Tibial nerve (tissue), 4 donors: ENCODE results near the gene MACROH2A2. TPM values are rescaled to one million over a fixed set of nuclear protein-coding genes. Genes with fewer than 3 reads are reported as not detected.

Experiments
- DNase-seq, 2 donors: peaks; one replicate each; pipeline ENCODE4 v3.0.0-alpha.2; 2019; ENCODE audit warnings: low spot score in 2 of 2
- H3K27ac ChIP-seq, 4 donors: fragments of 200-600 bp; sonication (generic) in 3 of 4; one replicate each; pipeline ENCODE4 v1.5.1; 2017 to 2019; ENCODE audit warnings: mild to moderate bottlenecking in 1 of 4
- H3K27me3 ChIP-seq, 2 donors: fragments of 200-600 bp; sonication (generic) in 1 of 2; one replicate each; pipeline versions ENCODE4 v1.5.1 to v1.6.0; 2017 to 2019
- H3K36me3 ChIP-seq, 3 donors: fragments of 200-600 bp; sonication (generic); one replicate each; pipeline ENCODE4 v1.5.1; 2018 to 2019
- H3K4me1 ChIP-seq, 4 donors: fragments of 200-600 bp; sonication (generic) in 3 of 4; one replicate each; pipeline ENCODE4 v1.5.1; 2017 to 2019
- H3K4me3 ChIP-seq, 4 donors: fragments of 200-600 bp; sonication (generic) in 3 of 4; one replicate each; pipeline ENCODE4 v1.5.1; 2017 to 2019; ENCODE audit warnings: mild to moderate bottlenecking in 1 of 4, moderate library complexity in 1 of 4
- H3K9me3 ChIP-seq, 4 donors: fragments of 200-600 bp; sonication (generic) in 3 of 4; one replicate each; pipeline ENCODE4 v1.5.1; 2017 to 2019
- EP300 ChIP-seq, 2 donors: sonication (generic); formaldehyde crosslinking; IDR thresholded peaks; one replicate each; pipeline ENCODE4 v1.6.1; 2017; ENCODE audit warnings: antibody characterized with exemption in 2 of 2, mild to moderate bottlenecking in 1 of 2
- POLR2A ChIP-seq, 2 donors: fragments of 450-650 bp; IDR thresholded peaks; one replicate each; pipeline ENCODE4 v1.6.1; 2017; ENCODE audit warnings: antibody characterized with exemption in 2 of 2, mild to moderate bottlenecking in 2 of 2, moderate library complexity in 2 of 2
- WGBS, 2 donors: methylation state at CpG; one replicate each; pipeline ENCODE4 v1.1.5; 2018; 5-methylcytosine and 5-hydroxymethylcytosine counted together
- total RNA-seq, 4 donors: library from RNA; depleted of rRNA; stranded (reverse); fragments of >200 nt; gene quantifications; one replicate each; pipeline ENCODE4 v1.1.0, GENCODE V29; 2016
- TF ChIP-seq, protein P1 (sequence below), 5 experiments: fragments of 200-600 bp in 3 of 5; fragments of 450-650 bp in 2 of 5; sonication (generic) in 3 of 5; IDR thresholded peaks; one replicate each; pipeline ENCODE4 v1.5.1; 2016 to 2019; ENCODE audit warnings: antibody characterized with exemption in 5 of 5, mild to moderate bottlenecking in 3 of 5, moderate library complexity in 2 of 5

The MACROH2A2 gene
- total RNA-seq = 10 to 100 TPM in 1 of 4 donors, 1 to 10 TPM in 3; 4.6 to 11.1 (median 8.9) TPM

DNA sequence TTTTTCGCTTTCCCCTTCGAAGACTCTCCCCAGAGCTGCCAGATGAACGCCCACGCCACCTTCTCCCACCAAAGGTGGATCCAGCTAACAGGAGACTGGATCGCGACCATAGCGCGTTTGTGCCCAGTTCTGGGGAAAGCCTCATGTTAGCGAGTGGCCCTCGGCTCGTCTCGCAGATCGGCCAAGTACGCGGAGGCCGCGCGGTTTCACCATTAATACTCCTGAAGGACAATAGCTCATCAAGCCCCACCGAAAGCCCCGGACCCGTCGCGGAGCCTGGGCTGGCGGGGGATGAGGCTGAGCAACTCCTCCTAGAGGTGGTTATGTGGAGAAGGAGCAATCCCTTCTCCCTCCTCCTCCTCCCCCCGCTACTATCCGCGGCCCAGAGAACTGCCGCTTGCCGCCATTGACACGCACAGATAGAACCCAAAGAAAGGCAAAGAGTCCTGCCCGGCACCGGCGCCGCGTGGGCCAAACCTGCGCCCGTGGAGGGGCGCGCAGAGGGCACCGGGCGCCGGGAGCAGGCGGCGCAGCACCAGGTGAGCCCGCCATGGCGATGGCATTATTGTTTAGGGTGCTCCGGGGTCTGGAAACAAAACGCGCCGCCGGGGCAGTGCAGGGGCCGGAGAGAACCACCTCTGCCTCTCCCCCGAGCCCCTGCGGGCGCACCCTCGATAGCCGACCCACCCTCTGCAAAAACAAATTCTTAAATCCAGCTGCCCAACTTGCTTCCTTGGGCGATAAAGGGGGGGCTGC lies at the start of gene MACROH2A2:
Gene MACROH2A2, plus strand, starts transcription at position 385 of the 756 bp plus-strand sequence. CDS start 22,813 bp downstream, outside the sequence.
- no peak for TF ChIP-seq POLR2A (IDR thresholded peaks at IDR 0.05)
- TF ChIP-seq, protein P1, sequence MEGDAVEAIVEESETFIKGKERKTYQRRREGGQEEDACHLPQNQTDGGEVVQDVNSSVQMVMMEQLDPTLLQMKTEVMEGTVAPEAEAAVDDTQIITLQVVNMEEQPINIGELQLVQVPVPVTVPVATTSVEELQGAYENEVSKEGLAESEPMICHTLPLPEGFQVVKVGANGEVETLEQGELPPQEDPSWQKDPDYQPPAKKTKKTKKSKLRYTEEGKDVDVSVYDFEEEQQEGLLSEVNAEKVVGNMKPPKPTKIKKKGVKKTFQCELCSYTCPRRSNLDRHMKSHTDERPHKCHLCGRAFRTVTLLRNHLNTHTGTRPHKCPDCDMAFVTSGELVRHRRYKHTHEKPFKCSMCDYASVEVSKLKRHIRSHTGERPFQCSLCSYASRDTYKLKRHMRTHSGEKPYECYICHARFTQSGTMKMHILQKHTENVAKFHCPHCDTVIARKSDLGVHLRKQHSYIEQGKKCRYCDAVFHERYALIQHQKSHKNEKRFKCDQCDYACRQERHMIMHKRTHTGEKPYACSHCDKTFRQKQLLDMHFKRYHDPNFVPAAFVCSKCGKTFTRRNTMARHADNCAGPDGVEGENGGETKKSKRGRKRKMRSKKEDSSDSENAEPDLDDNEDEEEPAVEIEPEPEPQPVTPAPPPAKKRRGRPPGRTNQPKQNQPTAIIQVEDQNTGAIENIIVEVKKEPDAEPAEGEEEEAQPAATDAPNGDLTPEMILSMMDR (IDR thresholded peaks at IDR 0.05) = peak in 1 of 5 experiments; percentile 9
- 0 to 1% methylated on average over 38 to 57 of the region's 58 CpGs for WGBS, 2 donors
- peak within 1 kb of the TSS in 2 of 4 donors; percentile 31 to 57 for H3K27ac ChIP-seq
- no peaks in the 10 kb centered on the region for H3K9me3 ChIP-seq
- H3K4me1 ChIP-seq = peaks cover 0 to 22% (median 3%) of the 10 kb centered on the region in 4 donors
- DNase-seq = peak; percentile 17 to 20
- peaks cover 0 to 36% of the 10 kb centered on the region in 2 donors for H3K27me3 ChIP-seq
- H3K36me3 ChIP-seq = no peaks in the 10 kb centered on the region
- peak within 1 kb of the TSS; percentile 34 to 79 (median 50) for H3K4me3 ChIP-seq

DNA sequence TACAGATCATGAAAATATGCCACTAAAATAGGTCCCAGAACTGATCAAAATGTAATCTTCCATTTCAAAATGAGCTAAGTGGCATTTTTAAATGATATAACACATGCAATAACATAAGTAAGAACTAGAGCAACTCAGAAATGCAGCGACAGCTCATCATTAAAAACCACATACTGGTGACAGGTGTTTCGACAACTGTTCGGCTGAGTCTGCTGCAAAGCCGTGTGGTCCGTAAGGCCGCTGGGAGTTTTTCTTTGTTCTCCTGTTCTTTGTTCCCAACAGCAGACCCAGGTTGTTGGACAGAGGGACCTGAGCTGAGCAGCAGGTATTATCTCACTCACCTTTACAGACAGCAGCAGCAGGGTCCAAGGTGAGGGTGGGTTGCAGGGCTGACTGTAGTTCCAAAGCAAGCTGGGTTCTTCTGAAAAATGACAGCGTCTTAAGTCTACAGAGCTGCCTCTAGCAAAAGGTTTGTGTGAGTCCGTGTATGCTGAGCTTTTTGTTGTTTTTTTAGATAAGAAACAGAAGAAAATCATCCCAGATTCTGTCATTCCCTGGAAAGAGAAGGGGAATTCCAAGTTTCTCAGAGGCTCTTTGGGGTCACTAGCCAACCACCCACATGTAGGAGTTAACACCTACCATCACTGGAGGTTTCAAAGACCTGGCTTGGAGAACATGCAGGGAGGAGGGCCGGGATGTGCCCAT lies 45.4 kb upstream of the MACROH2A2 start:
- 76 to 77% methylated on average over 9 of the region's 9 CpGs for WGBS, 2 donors
- no peak for DNase-seq
- no peak overlapping the region for H3K4me3 ChIP-seq
- TF ChIP-seq EP300 (IDR thresholded peaks at IDR 0.05) (no peak), POLR2A (IDR thresholded peaks at IDR 0.05) (no peak)
- TF ChIP-seq, protein P1 (IDR thresholded peaks at IDR 0.05) = no peak
- no peaks in the 10 kb centered on the region for H3K36me3 ChIP-seq
- H3K4me1 ChIP-seq = no peaks in the 10 kb centered on the region
- no peak overlapping the region for H3K27ac ChIP-seq
- no peaks in the 10 kb centered on the region for H3K27me3 ChIP-seq
- peaks cover 0 to 5% (median 0%) of the 10 kb centered on the region in 4 donors for H3K9me3 ChIP-seq

DNA sequence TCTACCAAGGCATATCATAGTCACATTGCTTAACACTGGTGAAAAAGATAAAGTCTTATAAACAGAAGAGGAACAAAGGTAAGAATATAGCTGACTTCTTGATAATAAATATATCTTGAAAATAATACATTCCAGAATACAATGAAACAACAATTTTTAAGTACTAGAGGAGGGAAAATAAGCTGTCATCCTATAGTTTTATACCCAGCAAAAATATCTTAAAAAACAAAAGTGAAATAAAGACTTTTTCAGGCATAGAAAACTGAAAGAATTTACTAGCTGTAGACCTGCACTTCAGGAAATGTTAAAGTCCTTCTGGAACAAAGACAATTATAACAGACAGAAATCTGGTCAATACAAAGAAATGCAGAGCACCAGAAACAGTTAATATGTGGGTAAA lies 21.4 kb upstream of the MACROH2A2 start:
- H3K4me1 ChIP-seq = no peaks in the 10 kb centered on the region
- TF ChIP-seq, protein P1 (IDR thresholded peaks at IDR 0.05) = no peak
- TF ChIP-seq EP300 (IDR thresholded peaks at IDR 0.05) (no peak), POLR2A (IDR thresholded peaks at IDR 0.05) (no peak)
- H3K9me3 ChIP-seq = peaks cover 0 to 43% (median 0%) of the 10 kb centered on the region in 4 donors
- no peak overlapping the region for H3K27ac ChIP-seq
- no peaks in the 10 kb centered on the region for H3K27me3 ChIP-seq
- no peak for DNase-seq
- H3K36me3 ChIP-seq = no peaks in the 10 kb centered on the region
- H3K4me3 ChIP-seq = no peak overlapping the region

DNA sequence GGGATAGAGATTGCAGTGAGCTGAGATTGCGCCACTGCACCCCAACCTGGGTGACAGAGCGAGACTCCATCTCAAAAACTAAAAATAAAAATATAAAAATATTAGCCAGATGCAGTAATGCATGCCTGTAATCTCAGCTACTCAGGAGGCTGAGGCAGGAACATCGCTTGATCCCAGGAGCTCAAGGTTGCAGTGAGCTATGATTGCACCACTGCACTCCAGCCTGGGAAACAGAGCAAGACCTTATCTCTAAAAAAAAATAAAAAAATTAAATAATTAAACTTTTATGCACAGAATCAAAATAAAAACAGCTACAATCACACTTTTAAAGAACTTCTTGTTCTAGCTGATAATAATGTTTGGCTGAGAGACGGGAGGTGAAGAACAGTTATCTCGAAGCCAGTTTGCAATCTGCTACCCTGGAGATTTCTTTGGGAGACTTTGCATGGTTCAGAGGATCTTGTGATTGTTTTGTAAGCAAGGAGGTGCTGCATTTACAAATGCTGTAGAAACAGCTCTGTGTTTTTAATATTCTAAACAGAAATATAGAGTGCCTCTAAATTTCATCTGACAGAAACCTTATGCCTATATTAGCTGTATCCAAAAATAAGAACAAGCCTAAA lies 19.9 kb upstream of the MACROH2A2 start:
- no peaks in the 10 kb centered on the region for H3K36me3 ChIP-seq
- no peak for DNase-seq
- H3K9me3 ChIP-seq = peaks cover 0 to 28% (median 0%) of the 10 kb centered on the region in 4 donors
- WGBS, 2 donors = 83 to 94% methylated on average over 5 of the region's 5 CpGs
- H3K27ac ChIP-seq = no peak overlapping the region
- H3K27me3 ChIP-seq = no peaks in the 10 kb centered on the region
- no peak overlapping the region for H3K4me3 ChIP-seq
- no peaks in the 10 kb centered on the region for H3K4me1 ChIP-seq
- TF ChIP-seq EP300 (IDR thresholded peaks at IDR 0.05) = no peak
- no peak for TF ChIP-seq POLR2A (IDR thresholded peaks at IDR 0.05)
- TF ChIP-seq, protein P1 (IDR thresholded peaks at IDR 0.05) = no peak
